Heart left ventricle (tissue), 13 donors: ENCODE data around the gene HSPA4.
"Not testable (repeated sequence)": the region's sequence is repeated elsewhere in the genome, so short reads cannot be mapped to it uniquely, and the experiment has no call there.

Source experiments
- POLR2A ChIP-seq, 2 donors: fragments of 450-650 bp; IDR thresholded peaks; one replicate each; pipeline ENCODE4 v1.6.1; 2017; ENCODE audit warnings: antibody characterized with exemption in 2 of 2, mild to moderate bottlenecking in 2 of 2, moderate library complexity in 2 of 2
- TF ChIP-seq, protein P1 (sequence below), 12 donors: fragments of 200-600 bp; sonication (generic) in 4 of 12; IDR thresholded peaks; one replicate each; pipeline versions ENCODE4 v1.5.0 to v1.8.0; 2018 to 2022; ENCODE audit warnings: antibody characterized with exemption in 12 of 12, mild to moderate bottlenecking in 5 of 12
- donor health status: ischemic (EF 13 %, LVEDD 7.1; RV severe dilation, severe dysfunction).
- donor health status: DM: no; HTN: yes; CAD: no.
- donor health status: DM: no; HTN: no; CAD: no.
- donor health status: ischemic (EF 25% LVEDD 6.9; RV normal size, moderate dysfunction).
- donor health status: ischemic (EF 25% LVEDD 5.7; RV mildly dilated, moderate dysfunction).
- donor health status: ischemic (EF 35%, LVEDD 5.7; RV mildly dilated, moderate dysfunction).
- donor health status: nonischemic (EF 11% LVEDD 7.7; RV severe dilation, severe dysfunction).
- donor health status: DM: yes; HTN: yes; CAD: no.
- donor health status: PGD.
- donor health status: ischemic (EF 29% LVEDD 5.4; RV normal size, mild dysfunction).
- donor health status: nonischemic (EF 23%, LVEDD 6.1; RV moderate dilation, normal function).

DNA sequence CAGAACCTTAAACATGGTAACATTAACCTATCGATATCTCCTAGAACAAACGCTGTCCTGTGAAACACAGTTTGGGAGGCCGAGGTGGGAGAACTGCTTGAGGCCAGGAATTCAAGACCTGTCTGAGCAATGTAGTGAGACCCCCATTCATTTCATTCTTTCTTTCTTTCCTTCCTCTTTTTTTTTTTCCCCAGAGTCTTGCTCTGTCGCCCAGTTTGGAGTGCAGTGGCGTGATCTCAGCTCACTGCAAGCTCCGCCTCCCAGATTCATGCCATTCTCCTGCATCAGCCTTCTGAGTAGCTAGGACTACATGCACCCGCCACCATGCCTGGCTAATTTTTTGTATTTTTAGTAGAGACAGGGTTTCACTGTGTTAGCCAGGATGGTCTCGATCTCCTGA lies 5.3 kb upstream of the HSPA4 start:
- TF ChIP-seq, protein P1, sequence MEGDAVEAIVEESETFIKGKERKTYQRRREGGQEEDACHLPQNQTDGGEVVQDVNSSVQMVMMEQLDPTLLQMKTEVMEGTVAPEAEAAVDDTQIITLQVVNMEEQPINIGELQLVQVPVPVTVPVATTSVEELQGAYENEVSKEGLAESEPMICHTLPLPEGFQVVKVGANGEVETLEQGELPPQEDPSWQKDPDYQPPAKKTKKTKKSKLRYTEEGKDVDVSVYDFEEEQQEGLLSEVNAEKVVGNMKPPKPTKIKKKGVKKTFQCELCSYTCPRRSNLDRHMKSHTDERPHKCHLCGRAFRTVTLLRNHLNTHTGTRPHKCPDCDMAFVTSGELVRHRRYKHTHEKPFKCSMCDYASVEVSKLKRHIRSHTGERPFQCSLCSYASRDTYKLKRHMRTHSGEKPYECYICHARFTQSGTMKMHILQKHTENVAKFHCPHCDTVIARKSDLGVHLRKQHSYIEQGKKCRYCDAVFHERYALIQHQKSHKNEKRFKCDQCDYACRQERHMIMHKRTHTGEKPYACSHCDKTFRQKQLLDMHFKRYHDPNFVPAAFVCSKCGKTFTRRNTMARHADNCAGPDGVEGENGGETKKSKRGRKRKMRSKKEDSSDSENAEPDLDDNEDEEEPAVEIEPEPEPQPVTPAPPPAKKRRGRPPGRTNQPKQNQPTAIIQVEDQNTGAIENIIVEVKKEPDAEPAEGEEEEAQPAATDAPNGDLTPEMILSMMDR (IDR thresholded peaks at IDR 0.05): not testable (repeated sequence)
- TF ChIP-seq POLR2A (IDR thresholded peaks at IDR 0.05): not testable (repeated sequence)
